Activated CD4-positive, alpha-beta T cell treated with anti-CD3 and anti-CD28 coated beads, Interleukin-2, amount 10 ng/mL, durations not matched to agents 24 days and 14 days (primary cell): ENCODE measurements around the gene QSOX2. TPM values are rescaled to one million over a fixed set of nuclear protein-coding genes. Genes with fewer than 3 reads are reported as not detected.

Experiments used
- DNase-seq: peaks from one replicate; pipeline ENCODE4 v3.0.0; 2022
- H3K27ac Mint-ChIP-seq: one replicate; pipeline ENCODE4 v1.8.0; 2022; ENCODE audit warnings: mild to moderate bottlenecking, mixed read lengths
- H3K27me3 Mint-ChIP-seq: one replicate; pipeline ENCODE4 v1.8.0; 2022; ENCODE audit warnings: mixed read lengths
- H3K36me3 Mint-ChIP-seq: one replicate; pipeline ENCODE4 v1.8.0; 2022; ENCODE audit warnings: low read depth, mild to moderate bottlenecking, mixed read lengths
- H3K4me1 Mint-ChIP-seq: one replicate; pipeline ENCODE4 v1.8.0; 2021; ENCODE audit warnings: mixed read lengths
- H3K4me3 Mint-ChIP-seq: one replicate; pipeline ENCODE4 v1.8.0; 2022; ENCODE audit warnings: mild to moderate bottlenecking, moderate library complexity, mixed read lengths
- H3K9me3 Mint-ChIP-seq: one replicate; pipeline ENCODE4 v1.8.0; 2021; ENCODE audit warnings: mixed read lengths
- intact Hi-C: fragments of 100-400 bp; cut with micrococcal nuclease; formaldehyde crosslinking; loops from one replicate; pipeline ENCODE4 v1.15.1; 2023
- total RNA-seq: library from RNA; stranded (reverse); gene quantifications from 2 replicates; pipeline ENCODE4 v1.2.3, GENCODE V29; 2022

QSOX2 gene
- total RNA-seq, 1 donor from 2014 or later = 28.0 TPM

GRCh38 chr9:136264441-136265405 lies 19.1 kb upstream of the QSOX2 start:
- H3K4me1 Mint-ChIP-seq = peaks cover 4% of the 10 kb centered on the region
- H3K27me3 Mint-ChIP-seq = peaks cover 11% of the 10 kb centered on the region
- no peak overlapping the region for H3K27ac Mint-ChIP-seq
- intact Hi-C loops = no loop called here
- no peaks in the 10 kb centered on the region for H3K36me3 Mint-ChIP-seq
- no peak for DNase-seq
- no peak overlapping the region for H3K4me3 Mint-ChIP-seq
- no peaks in the 10 kb centered on the region for H3K9me3 Mint-ChIP-seq

GRCh38 chr9:136264031-136264430 lies 18.4 kb upstream of the QSOX2 start:
- Mint-ChIP-seq H3K27ac (no peak overlapping the region), H3K9me3 (no peaks in the 10 kb centered on the region), H3K4me3 (no peak overlapping the region), H3K4me1 (peaks cover 4% of the 10 kb centered on the region), H3K36me3 (no peaks in the 10 kb centered on the region), H3K27me3 (peaks cover 8% of the 10 kb centered on the region)
- intact Hi-C loops = no loop called here
- DNase-seq = no peak

- Mint-ChIP-seq H3K4me3 (no peak overlapping the region), H3K36me3 (no peaks in the 10 kb centered on the region), H3K9me3 (no peaks in the 10 kb centered on the region), H3K27ac (no peak overlapping the region), H3K4me1 (peaks cover 4% of the 10 kb centered on the region), H3K27me3 (no peaks in the 10 kb centered on the region)
- DNase-seq = no peak
- intact Hi-C loops = no loop called here
Measured at GRCh38 chr9:136262671-136263178, 17.1 kb upstream of the QSOX2 start.

- intact Hi-C loops = no loop called here
- H3K27ac Mint-ChIP-seq = no peak overlapping the region
- no peaks in the 10 kb centered on the region for H3K27me3 Mint-ChIP-seq
- H3K4me3 Mint-ChIP-seq = no peak overlapping the region
- peaks cover under 1% of the 10 kb centered on the region for H3K4me1 Mint-ChIP-seq
- DNase-seq = no peak
- H3K9me3 Mint-ChIP-seq = no peaks in the 10 kb centered on the region
- H3K36me3 Mint-ChIP-seq = no peaks in the 10 kb centered on the region
Measured at GRCh38 chr9:136261686-136262430, 16.2 kb upstream of the QSOX2 start.

- no peaks in the 10 kb centered on the region for H3K36me3 Mint-ChIP-seq
- H3K4me1 Mint-ChIP-seq = no peaks in the 10 kb centered on the region
- no peak overlapping the region for H3K27ac Mint-ChIP-seq
- no peak for DNase-seq
- H3K27me3 Mint-ChIP-seq = no peaks in the 10 kb centered on the region
- no peak overlapping the region for H3K4me3 Mint-ChIP-seq
- no peaks in the 10 kb centered on the region for H3K9me3 Mint-ChIP-seq
- intact Hi-C loops = no loop called here
Measured at GRCh38 chr9:136260936-136261472, 15.4 kb upstream of the QSOX2 start.

GRCh38 chr9:136260521-136260920 lies 14.9 kb upstream of the QSOX2 start:
- Mint-ChIP-seq H3K36me3 (no peaks in the 10 kb centered on the region), H3K4me1 (no peaks in the 10 kb centered on the region), H3K27me3 (no peaks in the 10 kb centered on the region), H3K27ac (no peak overlapping the region), H3K4me3 (no peak overlapping the region), H3K9me3 (no peaks in the 10 kb centered on the region)
- intact Hi-C loops = no loop called here
- DNase-seq = no peak

GRCh38 chr9:136259836-136260235 lies 14.2 kb upstream of the QSOX2 start:
- DNase-seq = no peak
- H3K27me3 Mint-ChIP-seq = no peaks in the 10 kb centered on the region
- H3K4me1 Mint-ChIP-seq = no peaks in the 10 kb centered on the region
- H3K4me3 Mint-ChIP-seq = no peak overlapping the region
- intact Hi-C loops = no loop called here
- H3K9me3 Mint-ChIP-seq = no peaks in the 10 kb centered on the region
- H3K36me3 Mint-ChIP-seq = no peaks in the 10 kb centered on the region
- no peak overlapping the region for H3K27ac Mint-ChIP-seq

- Mint-ChIP-seq H3K36me3 (no peaks in the 10 kb centered on the region), H3K4me1 (no peaks in the 10 kb centered on the region), H3K9me3 (no peaks in the 10 kb centered on the region), H3K27ac (no peak overlapping the region), H3K4me3 (no peak overlapping the region), H3K27me3 (no peaks in the 10 kb centered on the region)
- intact Hi-C loops = no loop called here
- no peak for DNase-seq
Measured at GRCh38 chr9:136259517-136259813, 13.9 kb upstream of the QSOX2 start.

- no peaks in the 10 kb centered on the region for H3K27me3 Mint-ChIP-seq
- no peaks in the 10 kb centered on the region for H3K4me1 Mint-ChIP-seq
- H3K27ac Mint-ChIP-seq = no peak overlapping the region
- H3K36me3 Mint-ChIP-seq = no peaks in the 10 kb centered on the region
- intact Hi-C loops = no loop called here
- no peak overlapping the region for H3K4me3 Mint-ChIP-seq
- no peak for DNase-seq
- no peaks in the 10 kb centered on the region for H3K9me3 Mint-ChIP-seq
Measured at GRCh38 chr9:136258786-136259516, 13.3 kb upstream of the QSOX2 start.

- no peak overlapping the region for H3K27ac Mint-ChIP-seq
- no peak for DNase-seq
- no peaks in the 10 kb centered on the region for H3K9me3 Mint-ChIP-seq
- H3K27me3 Mint-ChIP-seq = no peaks in the 10 kb centered on the region
- H3K36me3 Mint-ChIP-seq = no peaks in the 10 kb centered on the region
- intact Hi-C loops = no loop called here
- H3K4me3 Mint-ChIP-seq = no peak overlapping the region
- no peaks in the 10 kb centered on the region for H3K4me1 Mint-ChIP-seq
Measured at GRCh38 chr9:136258299-136258625, 12.7 kb upstream of the QSOX2 start.

GRCh38 chr9:136257381-136258298 lies 12.0 kb upstream of the QSOX2 start:
- H3K4me1 Mint-ChIP-seq = no peaks in the 10 kb centered on the region

GRCh38 chr9:136255896-136256890 lies 10.6 kb upstream of the QSOX2 start:
- Mint-ChIP-seq H3K9me3 (no peaks in the 10 kb centered on the region), H3K27ac (no peak overlapping the region), H3K4me3 (no peak overlapping the region), H3K4me1 (no peaks in the 10 kb centered on the region), H3K36me3 (no peaks in the 10 kb centered on the region), H3K27me3 (no peaks in the 10 kb centered on the region)
- DNase-seq = no peak
- intact Hi-C loops = no loop called here

More at GRCh38 chr9:136257381-136258298, 12.0 kb upstream of the QSOX2 start:
- Mint-ChIP-seq H3K36me3 (no peaks in the 10 kb centered on the region), H3K4me3 (no peak overlapping the region), H3K27ac (no peak overlapping the region), H3K9me3 (no peaks in the 10 kb centered on the region), H3K27me3 (no peaks in the 10 kb centered on the region)
- intact Hi-C loops = no loop called here
- no peak for DNase-seq
